Hypothalamus (tissue), 51 donors: ENCODE data around the gene GPRIN3.
"Not testable (repeated sequence)": the region's sequence is repeated elsewhere in the genome, so short reads cannot be mapped to it uniquely, and the experiment has no call there.

Source experiments
- DNase-seq, 51 donors: peaks; one replicate each; lab custom pipeline; 2025; lab: John Stamatoyannopoulos, UW

GPRIN3 gene

DNA sequence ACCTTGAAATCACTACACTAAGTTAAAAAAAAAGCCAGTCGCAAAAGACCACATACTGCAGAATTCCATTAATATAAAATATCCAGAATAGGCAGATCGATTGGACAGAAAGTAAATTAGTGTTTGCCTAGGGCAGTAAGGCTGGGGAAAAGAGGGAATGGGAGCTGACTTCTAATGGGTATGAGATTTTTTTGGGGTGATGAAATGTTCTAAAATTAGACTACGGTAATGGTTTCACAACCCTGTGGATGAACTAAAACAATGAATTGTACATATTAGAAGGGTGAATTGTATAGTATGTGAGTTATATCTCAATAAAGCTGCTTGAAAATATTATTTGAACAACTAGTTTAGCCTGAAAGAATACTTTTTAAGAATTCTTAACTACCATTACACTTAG, 6.7 kb upstream of the GPRIN3 start:
- DNase-seq: no peak

DNA sequence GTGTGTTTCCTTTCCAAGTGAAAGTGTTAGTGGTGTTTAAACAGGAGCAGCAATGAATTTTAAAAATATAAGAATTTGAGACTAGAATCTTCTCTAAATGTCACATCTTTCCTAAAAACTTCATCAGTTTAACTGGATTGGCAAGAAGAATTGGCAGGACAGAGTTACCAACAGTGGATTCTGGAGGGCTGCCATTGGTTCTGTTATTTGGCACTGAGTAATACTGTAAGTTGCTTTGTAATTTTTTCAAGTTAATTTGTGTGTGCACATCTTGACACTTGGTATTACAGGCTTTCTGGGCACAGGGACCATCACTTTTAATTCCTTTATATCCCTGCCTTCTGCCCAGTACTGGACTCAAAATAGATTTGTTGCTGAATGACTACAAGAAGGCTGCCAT, 4.5 kb upstream of the GPRIN3 start:
- no peak for DNase-seq

DNA sequence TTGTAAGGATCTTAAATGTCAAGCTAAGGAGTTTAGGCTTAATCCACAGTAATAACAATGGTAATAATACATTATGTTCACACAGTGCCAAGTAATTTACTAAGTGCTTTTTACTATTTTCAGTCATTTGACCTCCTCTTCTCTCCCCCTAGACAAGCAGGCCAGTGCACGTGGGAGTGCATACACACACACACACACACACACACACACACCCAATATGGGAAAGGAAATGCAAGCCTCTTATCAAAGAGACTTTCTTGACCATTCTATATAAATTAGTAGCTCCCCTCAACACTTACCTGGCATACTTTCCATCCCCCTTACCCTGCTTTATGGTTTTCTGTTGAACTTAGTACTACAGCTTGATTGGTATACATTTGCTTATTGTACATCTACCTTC, 3.8 kb upstream of the GPRIN3 start:
- no peak for DNase-seq

DNA sequence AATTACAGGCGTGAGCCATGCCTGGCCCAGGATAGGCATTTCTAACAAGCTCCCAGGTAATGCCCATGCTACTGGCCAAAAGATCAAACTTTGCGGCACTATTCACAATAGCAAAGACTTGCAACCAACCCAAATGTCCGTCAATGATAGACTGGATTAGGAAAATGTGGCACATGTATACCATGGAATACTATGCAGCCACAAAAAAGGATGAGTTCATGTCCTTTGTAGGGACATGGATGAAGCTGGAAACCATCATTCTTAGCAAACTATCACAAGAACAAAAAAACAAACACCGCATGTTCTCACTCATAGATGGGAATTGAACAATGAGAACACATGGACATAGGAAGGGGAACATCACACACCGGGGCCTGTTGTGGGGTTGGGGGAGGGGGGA, 1.6 kb upstream of the GPRIN3 start:
- not testable (repeated sequence) for DNase-seq

DNA sequence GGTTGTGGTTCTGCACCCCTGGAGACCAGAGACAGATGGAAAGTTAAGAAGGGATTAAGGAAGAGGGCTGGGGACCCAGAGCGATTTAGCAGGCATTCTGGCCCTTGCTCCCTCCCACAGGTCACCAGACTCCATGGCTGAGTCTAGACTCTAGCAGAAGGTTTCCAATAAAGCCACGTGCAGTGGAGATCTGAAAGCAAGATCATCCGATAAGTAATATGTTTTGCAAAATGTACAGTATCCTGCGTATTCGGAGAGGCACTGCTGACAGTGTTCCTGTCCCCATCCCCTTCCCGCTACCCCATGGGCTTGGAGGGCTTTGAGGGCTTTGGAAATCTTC, 531 bp upstream of the GPRIN3 start:
- DNase-seq: no peak

DNA sequence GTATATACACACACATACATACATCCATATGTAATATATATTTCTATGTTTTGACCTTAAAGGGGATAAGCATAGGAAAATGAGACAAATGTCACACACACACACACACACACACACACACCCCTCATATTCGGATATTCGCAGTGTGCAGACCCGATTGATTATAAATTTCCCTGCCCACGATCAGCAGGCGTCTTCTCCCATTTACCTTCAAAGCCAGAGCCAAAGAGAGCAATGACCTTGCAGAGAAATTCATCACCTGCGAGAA, 488 bp downstream of the GPRIN3 start:
- DNase-seq: no peak

DNA sequence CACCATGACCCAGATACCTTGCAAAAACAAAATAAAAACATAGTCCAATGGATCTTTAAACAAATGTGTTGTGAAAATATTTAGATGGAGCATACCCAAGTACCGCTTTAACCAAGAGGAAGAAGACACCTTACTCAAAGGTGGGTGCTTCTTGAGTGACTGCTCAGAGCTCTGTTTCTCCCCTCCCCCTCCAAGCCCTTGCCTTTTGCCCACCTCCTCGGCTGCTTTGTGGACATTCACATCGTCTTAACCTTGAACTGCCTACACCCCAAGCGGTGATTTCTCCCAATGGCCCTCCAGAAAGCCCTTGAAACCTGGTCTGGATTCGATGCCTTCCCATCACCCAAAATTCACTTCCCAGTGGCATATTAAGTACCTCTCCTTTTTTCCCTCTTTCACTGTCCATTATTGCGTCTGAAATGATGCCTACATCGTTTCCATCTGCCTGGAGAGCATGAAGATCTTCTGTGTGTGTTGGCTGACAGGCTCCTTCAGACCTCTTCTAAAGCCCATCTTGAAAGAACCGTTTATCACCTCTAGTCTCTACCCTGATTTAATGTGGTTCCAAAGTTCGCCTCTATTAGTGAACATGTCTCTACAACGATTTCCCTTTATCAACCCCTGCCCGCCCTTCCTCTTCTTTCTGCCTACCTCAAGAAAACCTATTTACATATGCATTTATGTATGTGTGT, 968 bp downstream of the GPRIN3 start:
- DNase-seq: peak in 1 of 51 donors; percentile 69

DNA sequence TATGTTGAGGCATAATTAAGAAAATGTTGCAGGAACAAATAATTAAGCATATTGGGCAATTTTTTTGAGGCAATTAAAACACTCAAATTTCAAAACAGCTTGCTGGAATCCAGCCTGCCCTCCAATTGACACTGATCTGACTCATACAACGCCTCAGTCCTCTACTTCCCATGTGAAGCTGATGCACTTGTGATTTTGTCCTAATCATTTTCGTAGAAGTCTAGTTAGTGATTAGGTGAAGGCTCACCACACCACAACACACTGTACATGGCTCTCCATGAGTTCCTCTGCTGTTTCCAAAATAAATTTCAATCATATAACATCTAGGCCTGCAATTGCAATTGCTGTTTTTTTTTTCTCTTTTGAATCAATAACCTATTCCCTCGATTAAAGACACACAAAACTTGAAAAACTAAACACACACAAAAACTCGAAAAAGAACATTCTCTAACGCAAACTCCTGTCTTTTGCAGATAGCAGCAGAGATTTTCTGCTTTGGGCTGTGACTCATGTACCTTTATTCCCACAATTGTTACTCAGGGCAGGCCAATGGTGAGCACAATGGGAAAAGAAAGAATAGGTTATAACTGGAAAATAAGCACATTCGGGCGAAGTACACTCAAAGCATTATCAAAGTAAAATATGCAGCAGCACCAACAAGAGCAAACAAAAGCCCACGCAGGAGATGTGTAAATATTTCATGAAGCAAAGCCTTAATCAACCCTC, 1.7 kb downstream of the GPRIN3 start:
- peak in 1 of 51 donors; percentile 50 for DNase-seq

DNA sequence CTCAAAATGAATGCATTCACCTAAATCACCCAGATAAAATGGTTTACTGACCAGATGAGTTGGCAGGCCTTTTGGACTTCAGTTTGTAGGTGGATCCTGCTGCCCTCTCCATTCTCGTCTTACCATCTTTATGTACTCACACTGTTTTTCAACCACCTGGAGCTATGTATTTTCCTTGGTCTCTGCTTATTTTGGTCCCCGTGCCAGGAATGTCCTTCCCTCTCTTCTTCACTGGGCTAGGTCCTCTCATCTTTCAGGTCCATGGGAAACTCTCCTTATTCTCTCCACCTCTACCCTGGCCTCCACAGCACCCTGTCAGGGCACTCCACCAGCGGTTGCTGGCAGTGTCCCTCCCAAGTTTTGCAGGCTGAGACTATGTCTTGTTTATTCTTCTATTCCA, 2.6 kb downstream of the GPRIN3 start:
- no peak for DNase-seq

DNA sequence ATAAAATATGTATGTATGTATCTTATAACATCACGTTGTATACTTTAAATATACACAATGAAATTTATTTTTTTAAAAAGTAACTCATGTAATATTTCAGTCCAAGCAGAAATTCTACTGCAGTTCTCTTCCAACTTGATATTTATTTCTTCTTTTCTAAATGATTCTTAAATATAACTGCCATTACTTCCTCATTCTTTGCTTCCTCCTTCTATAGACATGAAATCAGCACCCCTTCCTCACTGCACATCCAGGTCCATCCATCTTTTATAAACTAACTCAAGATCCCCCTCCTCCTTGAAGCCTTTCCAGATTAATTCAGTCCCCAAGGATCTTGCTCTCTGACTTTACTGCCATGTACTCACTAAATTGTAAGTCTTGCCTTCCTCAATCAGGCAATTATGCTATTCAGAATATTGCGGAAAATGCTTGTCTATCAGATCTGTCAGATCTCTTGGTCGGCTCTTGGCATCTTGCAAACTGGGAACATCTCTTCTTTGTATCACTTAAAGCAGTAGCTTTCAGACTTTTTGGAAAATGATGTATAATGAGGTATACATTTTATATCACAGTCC, 3.7 kb downstream of the GPRIN3 start:
- no peak for DNase-seq

DNA sequence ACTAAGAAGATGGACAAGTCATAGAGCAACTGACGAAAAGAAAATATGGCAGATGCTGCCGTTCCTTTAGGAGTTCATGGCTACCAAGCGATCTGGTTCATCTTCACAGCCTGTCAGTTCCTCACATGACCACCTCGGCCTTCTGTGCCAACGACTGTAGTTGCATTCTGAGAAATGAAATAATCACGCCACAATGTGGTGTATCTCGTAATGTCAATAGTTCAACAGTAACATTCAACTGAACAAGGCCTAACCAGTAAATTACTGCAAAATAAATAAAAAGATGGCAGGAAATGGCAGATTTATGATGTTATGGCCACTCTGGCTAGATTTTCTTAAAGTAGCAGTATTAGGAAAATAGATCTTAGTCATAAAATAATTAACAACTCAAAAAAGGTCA, 4.4 kb downstream of the GPRIN3 start:
- DNase-seq: no peak

DNA sequence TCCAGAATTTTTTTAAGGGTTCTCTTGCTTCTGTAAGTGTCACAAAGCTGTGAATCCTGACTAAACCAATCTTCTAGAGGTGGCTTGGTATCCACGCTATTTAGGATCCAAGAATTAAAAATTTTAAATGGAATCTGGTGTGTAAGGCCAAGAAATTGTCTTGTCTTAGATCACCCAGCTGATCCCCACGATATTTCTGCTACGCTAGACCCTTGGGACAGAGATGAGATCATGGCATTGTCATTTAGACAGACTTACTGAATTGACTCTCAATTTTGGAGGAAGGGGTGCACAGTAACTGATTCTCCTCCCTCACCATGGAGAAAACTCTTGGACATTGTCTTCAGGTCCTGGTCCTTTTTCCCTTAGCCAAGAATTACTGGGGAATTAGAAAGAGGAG, 5.7 kb downstream of the GPRIN3 start:
- no peak for DNase-seq

DNA sequence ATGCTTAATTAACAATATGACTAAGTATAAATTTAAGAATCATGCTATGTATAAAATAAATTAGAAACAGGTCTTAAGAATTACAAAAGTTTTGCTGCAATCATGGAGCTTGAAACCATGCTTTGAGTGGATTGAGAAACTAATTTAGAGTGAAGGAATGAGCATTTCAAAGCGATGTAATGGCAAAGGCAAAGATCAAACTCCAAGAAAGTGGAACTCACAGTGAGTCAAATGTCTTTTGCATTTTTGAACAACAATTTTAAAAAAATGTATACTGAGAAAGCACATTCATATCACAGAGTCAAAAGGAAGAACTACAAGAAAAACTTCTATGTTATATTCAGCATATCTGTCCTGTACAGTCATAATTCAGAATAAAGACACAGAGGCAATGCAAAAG, 6.6 kb downstream of the GPRIN3 start:
- DNase-seq: no peak

DNA sequence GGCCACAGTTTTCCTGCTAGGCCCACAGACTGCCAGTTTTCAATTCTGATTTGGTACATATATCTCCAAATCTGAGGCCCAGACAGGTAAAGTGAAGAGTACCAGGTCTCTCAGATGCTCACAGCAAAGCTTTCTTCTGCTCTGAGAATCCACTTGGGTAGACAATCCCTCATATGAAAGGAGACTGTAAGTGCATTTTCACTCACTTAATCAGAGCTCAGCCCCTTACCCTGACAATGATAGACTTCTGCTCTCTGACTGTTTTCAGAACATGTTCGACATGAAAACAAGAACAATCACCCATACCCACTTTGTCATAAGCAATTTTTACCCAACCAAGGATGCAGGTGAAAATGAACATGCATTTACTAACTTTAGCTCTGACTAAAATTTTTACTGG, 7.1 kb downstream of the GPRIN3 start:
- no peak for DNase-seq

DNA sequence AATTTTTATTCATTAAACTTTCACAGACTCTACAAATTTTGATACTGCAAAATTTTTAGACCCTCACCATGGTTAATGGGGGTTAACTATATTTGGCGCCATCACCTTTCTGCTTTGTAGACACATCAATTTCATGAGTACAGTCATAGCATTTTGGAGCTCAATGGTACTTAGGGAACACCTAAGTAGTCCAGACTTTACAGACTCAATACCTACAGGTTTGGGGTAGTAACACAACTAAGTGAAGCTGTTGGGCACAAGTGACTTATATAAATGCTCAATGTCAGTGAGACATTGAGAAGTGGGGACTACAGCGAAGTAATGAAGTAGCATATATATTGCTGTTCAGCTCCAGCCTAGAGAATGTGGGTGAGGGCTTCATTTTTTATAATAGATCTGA, 7.5 kb downstream of the GPRIN3 start:
- no peak for DNase-seq

DNA sequence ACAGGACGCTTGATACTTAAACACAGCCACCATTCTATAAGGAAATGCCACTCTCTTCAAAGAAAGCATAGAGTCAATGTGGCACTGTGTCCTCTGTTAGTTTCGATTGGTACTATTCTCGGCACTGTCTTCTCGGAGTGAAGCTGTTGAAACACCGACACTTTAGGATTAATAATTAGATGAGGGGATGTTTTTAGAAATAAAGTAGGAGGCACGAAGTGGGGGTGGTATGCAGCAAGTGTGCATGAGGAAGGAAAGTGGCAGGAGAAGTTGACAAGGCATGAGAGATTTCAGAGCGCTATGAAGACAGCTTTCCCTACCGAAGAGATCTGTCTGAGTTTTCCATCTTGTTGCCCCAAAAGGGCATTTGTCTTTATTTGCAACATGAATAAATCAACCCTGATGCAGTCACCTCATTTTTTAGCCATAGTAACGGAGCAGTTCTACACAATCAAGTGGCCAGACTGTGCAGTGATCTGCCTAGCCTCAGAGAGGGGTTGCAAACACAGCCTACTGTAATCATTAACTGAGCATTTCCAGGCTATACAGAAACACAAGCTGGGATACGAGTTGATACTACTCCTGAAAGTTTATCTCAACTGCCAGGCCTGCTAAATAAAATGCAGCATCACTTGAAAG, 8.3 kb downstream of the GPRIN3 start:
- DNase-seq: peak in 1 of 51 donors; percentile 53

DNA sequence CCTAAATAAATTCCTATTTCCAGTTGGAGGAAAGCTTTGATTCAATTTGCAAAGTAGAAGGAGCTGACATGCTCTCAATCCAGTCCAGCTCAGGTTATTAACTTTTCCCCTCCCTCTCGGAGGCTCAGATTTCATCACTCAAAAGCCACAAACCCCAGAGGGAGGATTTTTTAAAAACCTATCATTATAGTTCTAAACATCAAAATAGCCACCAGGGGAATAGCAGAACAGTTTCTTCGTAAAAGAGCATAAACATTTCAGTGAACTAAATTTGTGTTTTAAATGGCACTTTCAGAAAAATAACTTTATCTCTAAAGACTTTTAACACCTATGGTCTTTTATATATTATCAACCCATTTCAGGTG, 8.8 kb downstream of the GPRIN3 start:
- DNase-seq: no peak

DNA sequence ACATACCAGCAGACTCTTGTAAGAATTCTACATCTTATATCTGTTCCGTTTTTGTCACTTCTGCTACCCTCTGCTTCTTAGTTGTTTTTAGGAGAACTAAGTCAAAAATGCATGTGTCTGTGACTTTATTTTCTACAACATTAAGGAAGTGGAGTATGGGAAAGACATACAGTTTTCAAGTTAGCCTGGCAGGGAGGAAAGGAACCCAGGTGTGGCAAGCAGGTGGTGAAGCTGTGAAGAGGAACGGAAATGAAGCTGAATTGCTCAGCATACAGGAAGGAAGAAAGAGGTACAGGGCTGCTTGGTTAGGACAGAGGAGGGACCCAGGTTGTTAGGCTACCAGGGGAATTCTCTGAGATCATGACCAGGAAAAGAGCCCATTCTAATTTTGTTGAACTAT, 9.4 kb downstream of the GPRIN3 start:
- DNase-seq: peak in 1 of 51 donors; percentile 13

DNA sequence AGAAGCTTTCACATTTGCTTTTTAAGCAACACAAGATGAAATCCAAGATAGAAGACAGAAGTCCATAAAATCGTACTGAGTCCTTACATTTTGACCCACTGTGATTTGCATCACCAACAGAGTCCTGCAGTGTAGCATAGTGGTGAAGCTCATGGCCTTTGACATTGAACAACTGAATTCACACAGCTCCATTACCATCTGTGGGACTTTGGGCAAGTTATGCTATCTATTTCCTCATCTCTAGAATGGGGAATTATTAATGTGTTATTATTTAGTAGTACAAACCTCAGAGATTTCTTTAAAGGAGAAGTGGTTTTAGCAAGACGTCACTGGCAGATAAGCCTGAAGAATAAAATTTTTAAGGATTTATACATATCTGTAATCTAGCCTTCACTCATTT, 10.7 kb downstream of the GPRIN3 start:
- no peak for DNase-seq

DNA sequence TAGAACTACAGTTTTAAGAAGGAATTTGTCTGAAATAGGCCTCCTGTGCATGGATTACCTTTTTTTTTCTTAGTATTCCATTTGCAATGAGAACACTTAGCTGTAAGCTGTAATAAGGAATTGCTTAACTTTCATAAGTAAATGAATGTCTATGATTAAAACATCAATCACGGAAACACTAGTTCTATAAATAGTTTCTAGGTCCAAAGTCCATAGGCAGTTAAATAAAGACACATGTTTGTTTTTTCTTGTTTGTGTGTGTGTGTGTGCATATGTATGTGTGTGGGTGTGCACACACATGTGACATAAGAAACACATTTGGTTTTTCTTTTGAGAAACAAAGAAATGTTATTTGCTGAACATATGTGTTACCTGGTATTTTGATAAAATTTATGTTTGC, 11.2 kb downstream of the GPRIN3 start:
- DNase-seq: no peak

DNA sequence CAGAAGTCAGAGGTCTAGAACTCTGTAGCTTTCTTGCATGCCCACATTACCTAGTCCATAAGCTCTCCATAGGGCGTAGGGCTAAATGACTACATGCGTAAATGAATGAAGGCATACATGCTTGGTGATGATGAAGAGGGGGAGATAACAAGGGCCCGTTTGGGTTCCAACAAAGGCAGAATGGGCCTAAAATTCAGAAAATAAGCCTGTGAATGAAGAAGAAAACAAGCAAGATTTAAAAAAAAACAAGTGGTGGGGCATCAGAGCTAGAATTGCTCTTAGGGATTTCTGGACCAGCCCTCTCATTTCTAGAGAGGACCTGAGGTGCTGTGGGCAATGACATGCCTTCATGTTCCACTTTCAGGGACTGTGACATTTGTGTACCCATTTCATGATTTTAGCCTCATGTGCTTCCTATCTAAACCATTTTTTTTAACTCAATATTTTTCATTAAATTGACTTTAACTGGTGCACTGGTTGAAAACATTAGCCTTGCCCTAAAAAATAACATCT, 12.1 kb downstream of the GPRIN3 start:
- DNase-seq: no peak
